ENCODE measurements around the gene PUM1.

DNA sequence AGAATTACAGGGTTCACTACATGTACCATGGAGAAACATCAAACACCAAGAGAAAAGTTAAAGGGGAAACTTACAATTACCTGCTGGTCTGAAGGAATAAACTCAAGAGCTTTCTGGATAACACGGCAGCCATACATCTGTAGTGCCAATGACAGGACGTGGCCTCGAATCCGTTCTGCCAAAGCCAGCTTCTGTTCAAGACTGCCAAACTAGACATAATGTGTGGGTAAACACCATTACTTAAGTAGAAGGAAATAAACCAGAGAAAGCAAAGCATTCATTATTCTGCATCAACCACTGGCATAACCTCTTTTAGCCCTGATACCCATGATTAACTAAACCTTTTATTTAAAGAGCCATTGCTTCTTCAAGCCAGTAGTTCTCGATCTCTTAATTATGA, 115.5 kb downstream of the PUM1 start:
- TF ChIP-seq, protein P1, sequence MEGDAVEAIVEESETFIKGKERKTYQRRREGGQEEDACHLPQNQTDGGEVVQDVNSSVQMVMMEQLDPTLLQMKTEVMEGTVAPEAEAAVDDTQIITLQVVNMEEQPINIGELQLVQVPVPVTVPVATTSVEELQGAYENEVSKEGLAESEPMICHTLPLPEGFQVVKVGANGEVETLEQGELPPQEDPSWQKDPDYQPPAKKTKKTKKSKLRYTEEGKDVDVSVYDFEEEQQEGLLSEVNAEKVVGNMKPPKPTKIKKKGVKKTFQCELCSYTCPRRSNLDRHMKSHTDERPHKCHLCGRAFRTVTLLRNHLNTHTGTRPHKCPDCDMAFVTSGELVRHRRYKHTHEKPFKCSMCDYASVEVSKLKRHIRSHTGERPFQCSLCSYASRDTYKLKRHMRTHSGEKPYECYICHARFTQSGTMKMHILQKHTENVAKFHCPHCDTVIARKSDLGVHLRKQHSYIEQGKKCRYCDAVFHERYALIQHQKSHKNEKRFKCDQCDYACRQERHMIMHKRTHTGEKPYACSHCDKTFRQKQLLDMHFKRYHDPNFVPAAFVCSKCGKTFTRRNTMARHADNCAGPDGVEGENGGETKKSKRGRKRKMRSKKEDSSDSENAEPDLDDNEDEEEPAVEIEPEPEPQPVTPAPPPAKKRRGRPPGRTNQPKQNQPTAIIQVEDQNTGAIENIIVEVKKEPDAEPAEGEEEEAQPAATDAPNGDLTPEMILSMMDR (IDR thresholded peaks at IDR 0.05): no peak
- TF ChIP-seq POLR2AphosphoS5 (IDR thresholded peaks at IDR 0.05; ENCODE audit: insufficient read depth in 1 of 2, low read depth in 1 of 2): no peak

Measured in vagina (tissue), 2 donors.